IMR-90 (cell line): ENCODE results near the gene TBX3.

ENCODE experiments used
- FOS ChIP-seq: fragments of 150-350 bp; IDR thresholded peaks from 2 replicates; pipeline ENCODE4 v1.6.1; 2016; ENCODE audit warnings: low read depth, low read length
- POLR2A ChIP-seq: IDR thresholded peaks from 2 replicates; pipeline ENCODE4 v1.6.1; 2012; ENCODE audit warnings: mild to moderate bottlenecking, low read depth, low read length
- RAD21 ChIP-seq: IDR thresholded peaks from 2 replicates; pipeline ENCODE4 v1.6.1; 2012; ENCODE audit warnings: low read length, improper control_type of control experiment
- RCOR1 ChIP-seq: IDR thresholded peaks from 2 replicates; pipeline ENCODE4 v1.6.1; 2012; ENCODE audit warnings: mild to moderate bottlenecking, low read length, improper control_type of control experiment; ENCODE audit not compliant: insufficient replicate concordance
- RFX5 ChIP-seq: IDR thresholded peaks from 2 replicates; pipeline ENCODE4 v1.8.0; 2012; ENCODE audit warnings: low read depth, mild to moderate bottlenecking, low read length, moderate library complexity
- TF ChIP-seq, protein P1 (sequence below): conservative IDR thresholded peaks from 2 replicates; pipeline ENCODE4 v1.5.1; 2012; ENCODE audit warnings: mild to moderate bottlenecking, low read depth, low read length, improper control_type of control experiment
- TF ChIP-seq, protein P2 (sequence below): fragments of 150-350 bp; IDR thresholded peaks from 2 replicates; pipeline ENCODE4 v1.6.1; 2016; ENCODE audit warnings: low read depth, mild to moderate bottlenecking, low read length, moderate library complexity, borderline replicate concordance

DNA sequence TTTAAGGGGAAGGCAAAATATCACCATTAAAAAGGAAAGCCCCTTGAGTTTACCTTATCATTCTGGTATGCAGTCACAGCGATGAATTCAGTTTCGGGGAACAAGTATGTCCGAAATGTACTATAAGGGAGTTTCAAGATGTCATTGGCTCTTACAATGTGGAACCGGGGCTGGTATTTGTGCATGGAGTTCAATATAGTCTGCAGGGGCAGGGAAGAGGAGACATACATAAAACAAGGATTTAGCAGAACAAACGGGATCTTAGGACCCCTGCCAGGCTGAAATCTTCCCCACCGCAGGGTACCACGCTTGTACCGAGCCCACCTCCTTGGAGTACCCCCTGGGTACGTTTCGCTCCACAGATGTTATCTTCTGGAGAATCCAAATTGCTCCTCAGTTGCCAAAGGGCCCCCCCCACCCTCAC lies 4.5 kb downstream of the TBX3 start:
- TF ChIP-seq, protein P1, sequence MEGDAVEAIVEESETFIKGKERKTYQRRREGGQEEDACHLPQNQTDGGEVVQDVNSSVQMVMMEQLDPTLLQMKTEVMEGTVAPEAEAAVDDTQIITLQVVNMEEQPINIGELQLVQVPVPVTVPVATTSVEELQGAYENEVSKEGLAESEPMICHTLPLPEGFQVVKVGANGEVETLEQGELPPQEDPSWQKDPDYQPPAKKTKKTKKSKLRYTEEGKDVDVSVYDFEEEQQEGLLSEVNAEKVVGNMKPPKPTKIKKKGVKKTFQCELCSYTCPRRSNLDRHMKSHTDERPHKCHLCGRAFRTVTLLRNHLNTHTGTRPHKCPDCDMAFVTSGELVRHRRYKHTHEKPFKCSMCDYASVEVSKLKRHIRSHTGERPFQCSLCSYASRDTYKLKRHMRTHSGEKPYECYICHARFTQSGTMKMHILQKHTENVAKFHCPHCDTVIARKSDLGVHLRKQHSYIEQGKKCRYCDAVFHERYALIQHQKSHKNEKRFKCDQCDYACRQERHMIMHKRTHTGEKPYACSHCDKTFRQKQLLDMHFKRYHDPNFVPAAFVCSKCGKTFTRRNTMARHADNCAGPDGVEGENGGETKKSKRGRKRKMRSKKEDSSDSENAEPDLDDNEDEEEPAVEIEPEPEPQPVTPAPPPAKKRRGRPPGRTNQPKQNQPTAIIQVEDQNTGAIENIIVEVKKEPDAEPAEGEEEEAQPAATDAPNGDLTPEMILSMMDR: no peak
- TF ChIP-seq RCOR1: no peak
- TF ChIP-seq, protein P2, sequence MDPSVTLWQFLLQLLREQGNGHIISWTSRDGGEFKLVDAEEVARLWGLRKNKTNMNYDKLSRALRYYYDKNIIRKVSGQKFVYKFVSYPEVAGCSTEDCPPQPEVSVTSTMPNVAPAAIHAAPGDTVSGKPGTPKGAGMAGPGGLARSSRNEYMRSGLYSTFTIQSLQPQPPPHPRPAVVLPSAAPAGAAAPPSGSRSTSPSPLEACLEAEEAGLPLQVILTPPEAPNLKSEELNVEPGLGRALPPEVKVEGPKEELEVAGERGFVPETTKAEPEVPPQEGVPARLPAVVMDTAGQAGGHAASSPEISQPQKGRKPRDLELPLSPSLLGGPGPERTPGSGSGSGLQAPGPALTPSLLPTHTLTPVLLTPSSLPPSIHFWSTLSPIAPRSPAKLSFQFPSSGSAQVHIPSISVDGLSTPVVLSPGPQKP: no peak
- no peak for TF ChIP-seq RFX5
- TF ChIP-seq RAD21: no peak
- TF ChIP-seq POLR2A: peak; percentile 68; the same call in 1 of the 2 replicates
- no peak for TF ChIP-seq FOS
